Endometrium (tissue), 2 donors: ENCODE data around the gene KRT9.
"Not testable (repeated sequence)": the region's sequence is repeated elsewhere in the genome, so short reads cannot be mapped to it uniquely, and the experiment has no call there.

ENCODE experiments used
- FAIRE-seq: peaks from 2 replicates; lab custom pipeline; 2012; peaks lifted over from hg19 to GRCh38; lab: Jason Lieb, UNC
- donor health status: control.
- donor health status: control.

The KRT9 gene

DNA sequence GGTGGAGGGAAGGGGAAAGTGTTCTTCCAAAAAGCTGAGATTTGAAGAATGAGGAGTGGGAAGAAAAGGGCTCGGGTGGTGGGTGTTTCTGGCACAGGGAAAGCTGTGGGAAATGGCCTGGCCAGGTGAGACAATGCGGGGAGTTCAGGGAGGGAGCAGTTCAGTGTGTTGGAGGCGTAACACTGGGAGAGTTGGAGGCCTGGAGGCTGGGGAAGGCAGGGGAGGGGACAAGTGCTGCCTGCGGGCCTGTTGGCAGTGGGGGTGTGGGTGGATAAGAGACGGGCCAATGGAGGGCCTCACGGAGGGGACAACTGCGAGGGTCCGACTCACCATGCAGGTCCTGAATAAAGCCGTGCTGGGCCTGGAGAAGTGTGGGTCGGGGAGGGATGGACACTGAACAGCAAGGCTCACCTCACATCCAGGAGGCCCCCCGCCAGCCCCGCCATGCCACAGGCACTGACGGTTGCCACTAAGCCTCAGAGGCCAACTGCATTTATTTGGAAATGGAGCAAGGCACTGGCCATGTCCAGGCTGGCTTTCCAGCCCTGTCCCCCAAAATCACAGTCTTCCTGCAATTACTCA is 25.9 kb downstream of the KRT9 start:
- FAIRE-seq: no peak

DNA sequence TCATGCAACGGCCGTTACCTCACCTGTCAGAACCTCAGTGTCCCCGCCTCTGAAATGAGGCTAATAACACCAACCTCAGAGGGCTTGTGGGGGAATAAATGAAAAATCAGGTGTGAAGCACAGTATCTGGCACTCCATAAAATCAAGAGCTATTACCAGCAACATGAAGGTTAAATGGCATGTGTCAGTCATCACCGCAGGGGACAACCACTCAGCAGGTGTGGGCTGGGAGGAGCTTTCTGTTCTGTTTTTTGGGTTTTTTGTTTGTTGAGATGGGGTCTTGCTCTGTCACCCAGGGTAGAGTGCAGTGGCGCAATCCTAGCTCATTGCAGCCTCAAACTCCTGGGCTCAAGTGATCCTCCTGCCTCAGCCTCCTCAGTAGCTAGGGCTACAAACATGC is 26.9 kb downstream of the KRT9 start:
- FAIRE-seq: no peak

DNA sequence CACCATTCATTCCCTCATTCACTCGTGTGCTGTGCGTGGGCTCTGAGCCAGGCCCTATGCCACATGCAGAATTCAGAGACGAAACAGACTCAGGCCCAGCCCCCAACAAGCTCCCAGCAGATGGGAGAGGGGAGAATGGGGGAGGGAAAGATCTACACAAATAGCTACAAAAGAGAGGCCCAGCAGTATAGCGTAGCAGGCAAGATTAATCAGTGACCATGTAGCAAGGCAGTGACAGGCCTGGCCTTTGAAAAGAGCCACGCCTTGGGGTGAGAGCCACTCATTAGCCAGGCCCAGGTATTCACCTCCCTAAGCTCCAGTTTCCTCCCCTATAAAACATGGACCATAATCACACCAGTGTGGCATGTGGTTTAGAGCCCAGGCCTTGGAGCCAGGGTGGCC is 27.4 kb downstream of the KRT9 start:
- no peak for FAIRE-seq

DNA sequence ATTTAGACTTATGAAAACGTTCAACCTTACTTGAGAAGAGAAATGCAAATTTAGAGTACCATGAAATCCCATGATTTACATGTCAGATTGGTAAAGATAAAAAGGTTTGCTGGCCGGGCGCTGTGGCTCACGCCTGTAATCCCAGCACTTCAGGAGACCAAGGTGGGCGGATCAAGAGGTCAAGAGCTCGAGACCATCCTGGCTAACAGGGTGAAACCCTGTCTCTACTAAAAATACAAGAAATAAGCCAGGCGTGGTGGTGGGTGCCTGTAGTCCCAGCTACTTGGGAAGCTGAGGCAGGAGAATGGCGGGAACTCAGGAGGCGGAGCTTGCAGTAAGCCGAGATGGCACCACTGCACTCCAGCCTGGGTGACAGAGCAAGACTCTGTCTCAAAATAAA is 29.1 kb downstream of the KRT9 start:
- FAIRE-seq: not testable (repeated sequence)

DNA sequence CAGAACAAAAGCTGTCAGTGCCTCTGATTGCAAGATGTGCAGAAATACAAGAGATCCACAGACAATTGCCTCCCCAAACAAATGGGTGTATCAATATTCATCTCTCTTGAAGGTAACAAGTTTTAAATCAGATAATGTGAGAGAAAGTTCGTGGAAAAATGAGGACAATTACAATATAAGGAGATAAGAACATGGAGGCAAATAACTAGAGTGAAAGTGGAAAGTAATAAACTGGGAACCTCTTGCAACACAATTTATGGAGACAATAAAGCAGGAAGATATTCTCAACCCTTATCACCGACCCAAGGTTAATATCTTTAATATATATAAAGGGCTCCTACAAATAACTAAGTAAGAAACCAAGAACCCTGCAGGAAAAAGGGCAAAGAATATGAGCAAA is 29.5 kb downstream of the KRT9 start:
- FAIRE-seq: no peak

DNA sequence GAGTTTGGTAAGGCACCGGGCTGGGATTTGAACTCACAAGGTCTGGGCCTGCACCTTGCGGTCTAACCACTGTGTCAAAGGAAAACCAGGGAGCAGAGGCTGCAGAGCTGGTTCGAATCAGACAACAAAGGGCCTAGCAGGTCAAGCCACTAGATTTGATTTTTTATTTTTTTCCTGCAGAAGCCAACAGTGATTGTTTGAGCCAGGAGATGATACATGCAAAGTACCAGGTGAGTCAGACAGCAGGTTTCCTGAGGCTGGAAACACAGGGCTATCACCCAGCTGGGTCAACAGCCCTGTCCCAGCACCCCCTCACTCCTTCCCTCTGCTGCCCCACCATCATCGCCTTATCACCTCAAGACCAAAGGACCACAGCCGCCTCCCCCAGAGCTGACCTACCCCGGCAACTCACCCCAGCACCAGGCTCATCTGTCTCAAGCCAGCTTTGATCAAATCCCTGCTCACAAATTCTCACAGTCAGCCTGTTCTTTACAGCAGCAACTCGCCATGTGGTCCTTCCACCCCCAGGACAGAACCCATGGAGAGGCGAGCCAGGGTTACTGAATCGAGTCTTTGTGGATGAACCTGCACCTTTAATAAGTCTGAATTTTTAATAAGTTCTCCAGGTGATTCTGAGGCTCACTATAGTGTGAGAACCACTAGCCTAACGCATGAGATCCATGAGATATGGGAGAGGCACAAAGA is 30.8 kb downstream of the KRT9 start:
- FAIRE-seq: no peak

DNA sequence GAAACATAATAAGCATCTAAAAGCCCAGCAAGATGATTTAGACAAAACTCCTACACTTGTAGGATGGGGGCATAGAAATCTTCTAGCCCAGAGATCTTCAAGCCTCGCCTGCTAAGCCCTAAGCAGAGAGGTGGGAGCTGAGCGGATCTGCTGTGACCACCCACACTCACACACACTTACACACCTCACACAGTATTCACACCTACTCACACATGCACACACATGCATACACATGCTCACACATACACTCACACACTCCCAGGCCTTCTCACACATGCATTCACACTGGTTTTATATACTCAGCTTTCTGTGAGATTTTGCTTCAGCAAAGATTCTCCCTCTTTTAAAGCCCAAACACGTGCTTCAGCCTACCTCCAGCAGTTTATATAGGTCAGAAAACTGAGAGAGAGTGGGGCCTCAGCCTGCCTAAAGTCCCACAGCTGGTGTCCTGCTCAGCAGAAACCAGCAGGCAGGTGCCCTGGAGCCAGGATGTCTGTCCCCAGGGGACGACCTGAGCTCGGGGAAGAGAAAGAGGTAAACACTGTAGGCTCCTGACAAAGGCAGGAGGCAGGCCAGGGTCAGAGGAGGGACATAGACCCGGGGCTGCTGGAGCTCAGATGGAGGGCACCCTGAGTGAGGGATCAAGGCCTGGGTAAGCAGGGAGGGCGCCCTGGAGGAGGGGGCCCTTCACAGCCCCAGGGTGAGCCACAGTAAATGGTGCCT is 31.7 kb downstream of the KRT9 start:
- no peak for FAIRE-seq

DNA sequence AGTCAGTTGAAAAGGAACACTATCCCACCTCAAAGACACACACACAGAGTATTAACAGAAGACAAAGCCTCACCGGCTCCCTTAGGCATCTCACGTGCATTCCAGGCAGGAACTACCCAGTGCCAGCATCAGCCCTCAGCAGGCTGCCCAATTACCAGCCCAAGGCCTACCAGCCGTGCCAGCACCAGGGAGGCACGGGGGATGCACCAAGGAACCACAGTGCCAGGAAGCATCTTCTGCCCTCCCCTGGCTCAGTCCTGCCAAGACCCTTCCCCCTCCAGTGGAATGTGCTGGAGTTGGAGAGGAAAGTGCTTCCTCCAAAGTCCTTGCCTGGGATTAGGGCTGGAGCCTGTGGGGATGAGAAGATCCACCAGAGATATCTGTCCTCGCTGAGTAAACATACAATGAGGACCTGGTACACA is 32.8 kb downstream of the KRT9 start:
- FAIRE-seq: no peak

DNA sequence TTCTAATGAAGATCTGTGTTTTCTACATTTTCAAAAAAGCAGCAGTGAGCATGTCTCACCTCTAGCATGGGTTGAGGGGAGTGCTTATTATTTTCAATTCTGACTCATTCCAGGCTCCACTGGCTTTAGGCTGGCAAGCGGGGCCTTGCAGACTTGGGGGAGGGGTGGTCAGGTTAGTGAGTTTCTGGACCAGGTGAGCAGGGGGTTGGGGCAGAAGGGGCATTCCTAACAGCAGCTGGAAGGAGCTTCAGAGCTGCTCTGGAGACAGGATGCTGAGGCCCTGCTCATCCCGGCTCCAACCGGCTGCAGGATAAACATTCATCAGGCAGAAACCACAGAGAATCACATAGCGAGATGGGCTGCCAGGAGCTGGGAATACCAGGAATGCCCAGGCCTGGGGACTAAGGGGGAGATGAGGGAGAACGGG is 33.3 kb downstream of the KRT9 start:
- FAIRE-seq: no peak

DNA sequence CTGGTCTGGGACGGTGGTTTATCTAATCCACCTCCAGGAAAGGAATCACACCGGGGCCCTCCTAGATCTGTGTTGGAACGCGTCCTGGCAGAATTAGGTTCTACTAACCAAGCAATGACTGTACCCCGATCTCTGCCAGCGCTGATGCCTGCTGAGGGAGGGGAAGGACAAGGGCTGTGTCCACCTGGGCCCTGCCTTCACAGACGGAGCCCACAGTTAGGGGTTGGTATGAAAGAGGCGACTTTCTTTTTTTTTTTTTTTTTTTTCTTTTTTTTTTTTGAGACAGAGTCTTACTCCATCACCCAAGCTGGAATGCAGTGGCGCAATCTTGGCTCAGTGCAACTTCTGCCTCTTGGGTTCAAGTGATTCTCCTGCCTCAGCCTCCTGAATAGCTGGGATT is 33.9 kb downstream of the KRT9 start:
- FAIRE-seq: no peak

DNA sequence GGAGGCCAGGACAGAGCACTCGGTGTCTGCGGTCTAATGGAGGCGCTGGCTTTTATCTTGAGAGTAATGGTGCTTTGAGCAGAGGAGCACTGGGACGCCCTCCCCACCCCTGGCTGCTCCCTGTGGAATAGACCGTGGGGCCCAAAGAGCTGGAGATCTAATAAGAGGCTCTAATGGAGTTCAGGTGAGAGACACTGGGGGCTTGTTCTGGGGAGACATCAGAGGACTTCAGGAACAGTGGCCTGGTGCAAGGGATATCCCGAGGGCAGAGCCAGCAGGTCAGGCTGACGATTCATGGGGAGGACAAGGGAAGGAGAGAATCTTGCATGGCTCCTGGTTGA is 34.3 kb downstream of the KRT9 start:
- no peak for FAIRE-seq

DNA sequence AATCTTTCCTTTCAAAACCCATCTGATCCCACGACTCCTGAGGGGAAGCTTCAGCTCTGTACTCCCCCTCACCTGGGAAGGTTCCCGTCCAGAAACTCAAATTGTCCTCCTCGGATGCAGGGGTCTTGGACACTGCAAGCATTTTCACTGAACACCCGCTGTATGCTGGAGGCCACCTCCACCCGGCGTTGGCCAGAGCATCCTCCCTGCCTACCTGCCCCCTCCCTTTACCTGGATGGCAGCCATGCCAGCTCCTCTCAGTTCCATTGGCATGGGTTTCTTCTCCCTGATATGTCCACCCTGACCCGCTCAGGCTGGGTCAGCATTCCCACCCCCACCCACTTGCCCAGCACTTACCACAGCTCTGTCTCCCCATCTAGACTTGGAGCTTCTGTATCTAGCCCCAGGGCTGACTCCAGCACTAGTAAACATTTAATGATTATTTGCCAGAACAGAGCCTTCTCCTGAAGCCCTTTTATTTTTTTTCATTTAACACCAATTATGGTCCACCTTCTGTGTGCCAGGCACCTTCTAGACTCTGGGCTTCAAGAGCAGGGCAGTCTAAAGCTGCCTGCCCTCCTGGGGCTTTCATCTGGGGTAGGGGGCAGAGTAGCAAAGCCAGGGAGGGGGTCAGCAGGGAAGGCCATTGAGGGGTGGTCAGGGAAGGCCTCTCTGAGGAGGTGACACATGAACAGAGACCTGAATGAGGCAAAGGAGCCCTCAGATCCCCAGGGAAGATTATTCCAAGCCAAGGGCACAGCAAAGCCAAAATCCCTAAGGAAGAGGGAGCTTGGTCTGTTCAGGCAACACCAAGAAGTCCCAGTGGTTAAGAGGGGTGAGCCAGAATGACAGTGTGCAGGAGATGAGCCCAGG is 34.9 kb downstream of the KRT9 start:
- no peak for FAIRE-seq

DNA sequence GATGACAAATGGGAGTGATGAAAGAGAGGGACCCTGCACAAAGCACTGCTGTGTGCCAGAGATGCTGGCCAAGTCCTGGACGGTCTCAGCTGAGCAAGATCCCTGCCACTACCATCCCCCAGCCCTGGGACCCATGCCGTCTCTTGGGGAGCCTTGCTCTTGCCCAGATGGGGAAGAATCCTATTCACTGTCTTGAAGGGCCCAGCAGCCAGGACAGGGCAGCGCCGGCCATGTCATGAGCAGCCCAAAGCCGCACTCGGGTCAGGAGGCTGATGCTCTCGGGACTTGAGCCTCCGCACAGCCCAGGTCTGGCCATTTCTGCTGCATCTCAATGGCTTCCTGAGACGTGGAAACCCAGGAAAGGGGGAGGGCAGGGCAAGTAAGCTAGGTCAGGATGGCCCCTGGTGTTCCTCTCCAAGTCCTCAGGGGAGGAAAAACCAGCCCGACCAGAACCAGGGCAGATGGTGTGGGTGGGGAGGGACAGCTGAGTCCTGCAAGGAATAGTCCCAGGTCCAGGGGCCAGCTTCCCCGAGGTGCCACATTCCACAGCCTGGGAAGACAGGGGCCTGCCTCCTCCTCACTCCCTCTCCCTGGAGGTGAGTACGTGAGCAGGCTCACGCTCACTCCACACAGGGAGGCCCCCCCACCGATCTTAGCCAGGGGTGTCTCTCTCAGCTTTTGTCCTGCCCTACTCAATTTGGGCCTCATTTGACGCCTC is 35.9 kb downstream of the KRT9 start:
- FAIRE-seq: no peak

DNA sequence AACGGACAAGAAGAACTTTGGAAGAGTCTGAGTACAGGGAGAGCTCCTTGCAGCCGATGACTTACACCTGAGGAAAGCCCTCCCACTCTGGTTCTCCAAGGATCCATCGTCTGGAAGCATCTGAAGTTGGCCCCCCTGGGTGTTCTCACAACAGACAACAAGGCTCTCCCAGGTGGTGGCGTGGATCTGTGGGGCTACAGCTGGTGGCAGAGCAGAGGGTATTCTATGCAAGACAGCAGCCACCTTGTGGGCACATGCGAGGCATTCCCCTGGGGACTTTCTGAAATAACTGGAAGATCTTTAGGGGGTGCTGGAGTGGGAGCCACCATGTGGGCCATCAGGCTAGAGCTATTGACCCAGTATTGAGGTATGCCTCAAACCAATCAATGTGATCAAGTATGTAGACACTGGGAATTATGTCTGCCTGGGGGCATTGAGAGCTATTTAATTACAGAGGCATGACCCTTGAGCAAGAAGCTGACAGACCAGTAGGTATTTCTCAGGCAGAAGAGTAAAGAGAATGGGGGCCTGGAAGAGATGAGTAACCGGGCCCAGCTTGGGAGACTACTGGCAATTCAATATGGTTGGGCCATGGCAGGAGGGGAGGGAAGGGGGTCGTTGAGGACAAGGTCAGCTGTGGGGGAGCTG is 36.8 kb downstream of the KRT9 start:
- FAIRE-seq: no peak

DNA sequence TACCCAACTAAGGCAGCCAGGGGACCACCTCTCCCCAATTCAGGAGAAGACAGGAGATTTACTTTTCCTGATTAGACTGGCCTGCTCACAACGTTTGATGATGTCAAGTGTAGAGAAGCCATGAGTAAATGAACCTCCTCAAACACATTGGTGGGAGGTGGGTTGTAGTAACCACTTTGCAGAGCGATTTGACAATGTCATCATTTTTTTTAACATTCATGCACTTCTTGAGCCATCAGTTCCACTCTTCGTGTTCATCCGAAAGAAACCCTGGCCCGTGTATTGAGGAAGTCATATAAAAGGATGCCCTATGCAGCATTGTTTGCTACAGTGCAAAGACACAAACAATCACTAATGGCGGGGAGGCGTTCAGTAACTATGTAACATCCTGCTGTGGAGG is 38.2 kb downstream of the KRT9 start:
- FAIRE-seq: no peak

DNA sequence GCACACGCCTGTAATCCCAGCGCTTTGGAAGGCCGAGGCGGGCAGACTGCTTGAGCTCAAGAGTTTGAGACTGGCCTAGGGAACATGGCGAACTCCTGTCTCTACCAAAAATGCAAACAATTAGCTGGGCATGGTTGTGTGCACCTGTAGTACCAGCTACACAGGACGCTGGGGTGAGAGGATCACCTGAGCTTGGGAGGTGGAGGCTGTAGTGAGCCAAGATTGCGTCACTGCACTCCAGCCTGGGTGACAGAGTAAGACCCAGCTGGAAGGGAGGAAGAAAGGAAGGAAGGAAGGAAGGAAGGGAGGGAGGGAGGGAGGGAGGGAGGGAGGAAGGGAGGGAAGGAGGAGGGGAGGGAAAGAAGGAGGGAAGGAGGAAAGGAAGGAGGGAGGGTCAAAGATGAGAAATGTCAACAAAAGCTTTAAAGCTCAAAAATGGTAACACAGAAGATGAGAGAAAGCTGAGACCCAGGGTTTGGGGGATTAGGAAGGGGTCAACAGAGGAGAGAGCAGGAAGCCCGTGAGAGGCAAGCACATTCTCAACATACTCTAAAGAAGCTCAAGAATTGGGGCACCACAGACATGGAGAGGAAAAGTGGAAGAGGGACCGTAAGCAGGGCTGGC is 38.8 kb downstream of the KRT9 start:
- no peak for FAIRE-seq

DNA sequence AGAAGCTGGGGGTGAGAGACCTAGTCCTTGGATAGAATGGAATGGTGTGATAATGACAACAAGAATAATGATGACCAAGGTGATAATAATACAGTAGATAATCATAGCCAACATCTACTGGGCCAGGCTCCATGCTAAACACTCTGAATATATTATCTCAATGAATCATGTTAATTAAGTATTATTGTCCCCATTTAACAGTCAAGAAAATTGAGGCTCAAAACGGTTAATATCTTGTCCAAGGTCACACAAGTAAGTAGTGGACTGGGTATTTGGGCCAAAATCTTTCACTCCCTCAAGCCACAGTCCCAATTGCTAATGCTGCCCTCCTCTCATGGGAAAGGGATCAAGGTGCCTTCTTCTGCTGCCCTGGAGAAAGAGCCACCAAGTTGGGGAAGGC is 39.9 kb downstream of the KRT9 start:
- no peak for FAIRE-seq

DNA sequence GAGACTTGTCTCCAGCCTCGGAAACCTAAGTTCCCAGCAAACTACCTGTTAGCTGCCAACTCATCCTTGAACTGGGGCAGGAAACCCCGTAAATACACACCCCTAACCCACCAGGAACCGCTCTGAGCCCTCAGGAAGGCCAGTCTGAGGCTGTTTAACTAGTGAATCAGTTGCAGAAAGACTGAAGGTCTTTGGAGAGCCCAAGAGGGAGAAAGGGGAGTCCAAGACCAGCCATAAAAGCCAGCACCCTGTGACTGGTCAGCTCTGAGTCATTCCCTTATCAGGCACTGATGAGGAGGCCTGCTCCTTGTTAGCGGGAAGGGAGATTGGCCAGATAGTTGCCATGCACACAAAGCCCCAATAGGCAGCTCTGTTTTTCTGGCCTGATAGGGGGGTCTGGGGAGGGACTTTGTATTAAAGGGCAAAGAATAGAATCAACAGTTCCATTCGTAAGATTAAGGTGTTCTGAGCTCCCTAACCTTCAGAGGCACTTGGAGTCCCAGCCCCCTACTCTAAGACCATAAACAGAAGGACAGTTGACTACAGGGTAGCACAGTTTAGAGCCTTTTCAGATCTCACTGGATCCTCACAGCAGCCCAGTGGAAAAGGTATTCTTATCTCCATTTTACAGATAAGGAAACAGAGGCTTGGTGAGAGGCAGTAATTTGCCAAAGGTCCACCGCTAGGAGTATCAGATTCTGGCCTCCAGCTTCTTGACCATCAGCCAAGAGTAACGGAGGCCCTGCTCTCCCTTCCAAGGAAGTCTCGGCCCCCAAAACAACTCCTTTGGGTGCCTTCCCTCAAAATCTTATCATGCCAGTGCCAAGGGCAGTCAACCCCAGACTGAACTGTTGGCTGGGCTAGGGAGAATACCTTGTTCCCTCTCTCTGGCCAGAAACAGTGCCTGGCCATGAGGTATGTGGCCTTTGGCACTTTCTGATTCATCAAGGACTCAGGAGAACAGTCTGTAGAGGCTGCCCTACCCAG is 41.5 kb downstream of the KRT9 start:
- FAIRE-seq: no peak

DNA sequence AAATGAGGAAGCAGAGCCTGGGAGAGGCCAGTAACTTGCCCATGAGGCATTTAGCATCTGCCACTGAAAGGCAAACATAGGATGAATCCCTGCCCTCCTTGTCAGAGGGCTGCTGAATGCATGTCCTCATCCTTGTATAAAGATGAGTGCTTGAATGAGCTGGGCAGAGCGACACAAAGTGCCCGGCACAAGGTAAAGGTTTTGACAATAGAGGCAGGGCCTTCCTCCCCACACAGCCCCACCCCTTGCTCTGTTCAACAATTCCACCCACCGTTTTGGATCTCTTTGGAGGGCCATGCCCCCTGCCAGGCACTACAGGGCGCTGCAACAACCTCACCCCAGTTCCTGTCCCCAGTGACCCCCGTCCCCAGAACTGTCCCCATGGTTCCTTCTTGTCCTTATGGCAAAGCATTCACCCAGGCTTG is 42.4 kb downstream of the KRT9 start:
- FAIRE-seq: no peak

DNA sequence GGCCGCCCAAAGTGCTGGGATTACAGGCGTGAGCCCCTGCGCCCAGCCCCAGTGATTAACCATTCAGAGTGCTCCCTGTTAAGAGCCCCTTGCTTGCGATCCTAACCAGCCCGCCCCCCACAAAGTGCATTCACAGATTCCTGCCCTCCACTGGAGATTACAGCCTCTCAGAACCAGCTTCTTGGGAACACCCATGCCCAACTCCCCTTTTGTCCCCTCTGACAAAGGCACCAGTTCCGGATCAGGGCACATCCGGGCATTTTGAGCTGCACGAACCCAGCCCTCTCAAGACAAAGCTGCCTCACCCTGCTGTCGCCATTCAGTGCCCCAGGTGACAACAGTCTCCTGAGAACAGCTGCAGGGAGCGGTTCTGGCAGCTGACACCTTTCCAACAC is 42.9 kb downstream of the KRT9 start:
- FAIRE-seq: no peak
